Measurements from ENCODE around the gene SBF2. TPM values are rescaled to one million over a fixed set of nuclear protein-coding genes. Genes with fewer than 3 reads are reported as not detected.

The SBF2 gene
- polyA plus RNA-seq, 1 experiment = 44.4 TPM

GRCh38 chr11:10205928-10206327 is 88.1 kb downstream of the SBF2 start:
- Histone ChIP-seq H3K27ac (ENCODE audit: low read depth, low read length) (no peak overlapping the region), H3K27me3 (ENCODE audit: control insufficient read depth, insufficient read depth, low read length) (no peaks in the 10 kb centered on the region), H3K9me3 (ENCODE audit: control insufficient read depth, insufficient read depth, low read length) (peaks cover 14% of the 10 kb centered on the region), H3K4me3 (ENCODE audit: low read depth, low read length) (no peak overlapping the region)
- no peak for TF ChIP-seq CTCF (IDR thresholded peaks at IDR 0.05; ENCODE audit: low read depth, low read length)
- ChIA-PET CTCF (no interaction called here), POLR2A (no interaction called here)
- no peak for DNase-seq (ENCODE audit: low read depth, low spot score)

GRCh38 chr11:10204021-10204420 is 90.0 kb downstream of the SBF2 start:
- H3K27me3 ChIP-seq (ENCODE audit: control insufficient read depth, insufficient read depth, low read length) = no peaks in the 10 kb centered on the region
- no peak for DNase-seq (ENCODE audit: low read depth, low spot score)
- TF ChIP-seq CTCF (IDR thresholded peaks at IDR 0.05; ENCODE audit: low read depth, low read length) = no peak
- CTCF ChIA-PET = interaction anchor here (0.6 to 1.1 kb wide), 6 partner anchors 21 to 437 kb away, joined by 3 to 6 read pairs (median 5); no protein-coding TSS in a partner anchor
- H3K27ac ChIP-seq (ENCODE audit: low read depth, low read length) = no peak overlapping the region
- peaks cover 14% of the 10 kb centered on the region for H3K9me3 ChIP-seq (ENCODE audit: control insufficient read depth, insufficient read depth, low read length)
- POLR2A ChIA-PET = interaction anchor here (1.3 kb wide), 1 partner anchor 101 kb away, joined by 4 read pairs; the partner anchor contains the start of gene ADM
- no peak overlapping the region for H3K4me3 ChIP-seq (ENCODE audit: low read depth, low read length)

- Histone ChIP-seq H3K27me3 (ENCODE audit: control insufficient read depth, insufficient read depth, low read length) (no peaks in the 10 kb centered on the region), H3K4me3 (ENCODE audit: low read depth, low read length) (no peak overlapping the region), H3K9me3 (ENCODE audit: control insufficient read depth, insufficient read depth, low read length) (peaks cover 14% of the 10 kb centered on the region), H3K27ac (ENCODE audit: low read depth, low read length) (no peak overlapping the region)
- CTCF ChIA-PET = no interaction called here
- DNase-seq (ENCODE audit: low read depth, low spot score) = no peak
- POLR2A ChIA-PET = no interaction called here
- TF ChIP-seq CTCF (IDR thresholded peaks at IDR 0.05; ENCODE audit: low read depth, low read length) = no peak
Measured at GRCh38 chr11:10201343-10201742, 92.7 kb downstream of the SBF2 start.

DNA sequence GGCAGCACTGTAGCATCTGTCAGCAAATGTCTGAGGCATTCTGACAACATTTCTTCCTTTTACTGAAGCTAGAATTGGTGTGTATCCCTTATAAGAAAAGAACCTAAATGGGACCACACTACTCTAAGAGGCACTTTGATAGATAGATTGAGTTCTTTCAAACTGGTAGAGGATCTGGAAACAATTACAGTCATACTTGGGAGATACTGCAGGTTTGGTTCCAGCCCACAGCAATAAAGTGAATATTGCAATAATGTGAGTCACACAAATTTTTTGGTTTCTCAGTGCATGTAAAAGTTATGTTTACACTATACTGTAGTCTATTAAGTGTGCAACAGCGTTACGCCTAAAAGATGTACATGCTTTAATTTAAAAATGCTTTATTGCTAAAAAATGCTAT is 96.9 kb downstream of the SBF2 start:
- no peak for TF ChIP-seq CTCF (IDR thresholded peaks at IDR 0.05; ENCODE audit: low read depth, low read length)
- no peaks in the 10 kb centered on the region for H3K27me3 ChIP-seq (ENCODE audit: control insufficient read depth, insufficient read depth, low read length)
- DNase-seq (ENCODE audit: low read depth, low spot score) = no peak
- CTCF ChIA-PET = interaction anchor here (4.3 kb wide), 1 partner anchor 11 kb away, joined by 27 read pairs; no protein-coding TSS in a partner anchor
- POLR2A ChIA-PET = no interaction called here
- H3K9me3 ChIP-seq (ENCODE audit: control insufficient read depth, insufficient read depth, low read length) = no peaks in the 10 kb centered on the region
- no peak overlapping the region for H3K4me3 ChIP-seq (ENCODE audit: low read depth, low read length)
- no peak overlapping the region for H3K27ac ChIP-seq (ENCODE audit: low read depth, low read length)

DNA sequence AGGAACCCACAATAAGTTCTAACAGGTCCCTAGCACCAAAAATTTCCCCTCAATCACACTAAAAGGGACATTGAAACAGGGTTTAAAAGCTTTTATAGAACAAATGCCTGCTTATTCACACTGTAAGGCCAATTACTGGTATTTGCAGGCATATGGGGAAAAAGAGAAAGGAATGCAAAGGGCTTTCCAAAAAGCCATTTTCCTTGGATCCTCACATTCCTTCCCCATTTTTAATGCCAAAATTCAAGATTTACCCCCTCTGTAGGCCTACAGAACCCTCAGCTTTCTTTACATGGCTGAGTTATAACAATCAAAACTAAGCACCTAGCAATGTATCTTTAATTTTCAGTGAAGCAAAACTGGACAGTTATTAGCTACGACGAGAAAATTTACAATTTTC is 102.0 kb downstream of the SBF2 start:
- no peak for TF ChIP-seq CTCF (IDR thresholded peaks at IDR 0.05; ENCODE audit: low read depth, low read length)
- CTCF ChIA-PET = interaction anchor here (3.7 kb wide), 1 partner anchor 16 kb away, joined by 16 read pairs; no protein-coding TSS in a partner anchor
- no peak overlapping the region for H3K27ac ChIP-seq (ENCODE audit: low read depth, low read length)
- no peak for DNase-seq (ENCODE audit: low read depth, low spot score)
- H3K4me3 ChIP-seq (ENCODE audit: low read depth, low read length) = no peak overlapping the region
- no peaks in the 10 kb centered on the region for H3K27me3 ChIP-seq (ENCODE audit: control insufficient read depth, insufficient read depth, low read length)
- POLR2A ChIA-PET = no interaction called here
- no peaks in the 10 kb centered on the region for H3K9me3 ChIP-seq (ENCODE audit: control insufficient read depth, insufficient read depth, low read length)

Measured in AG04450 (cell line).